Esophagus squamous epithelium (tissue), 5 donors: Measurements from ENCODE around the gene METTL16. TPM values are rescaled to one million over a fixed set of nuclear protein-coding genes. Genes with fewer than 3 reads are reported as not detected.
A peak's percentile ranks its signal among the peaks of the same experiment; 100 is the strongest.

Experiments
- DNase-seq: peaks from one replicate; lab custom pipeline; 2025; lab: John Stamatoyannopoulos, UW
- H3K27ac ChIP-seq, 4 donors: fragments of 200-600 bp; sonication (generic); one replicate each; pipeline ENCODE4 v1.5.1; 2016 to 2019; ENCODE audit warnings: mild to moderate bottlenecking in 1 of 4
- H3K27me3 ChIP-seq, 4 donors: fragments of 200-600 bp; sonication (generic); 1 replicate in 3 of 4; 2 replicates in 1 of 4; pipeline versions ENCODE4 v1.5.1 to v1.6.0; 2017 to 2021; ENCODE audit warnings: antibody characterized with exemption in 1 of 4
- H3K36me3 ChIP-seq, 3 donors: fragments of 200-600 bp; sonication (generic); one replicate each; pipeline ENCODE4 v1.5.1; 2016 to 2019
- H3K4me1 ChIP-seq, 3 donors: fragments of 200-600 bp; sonication (generic); one replicate each; pipeline ENCODE4 v1.5.1; 2017 to 2019
- H3K4me3 ChIP-seq, 4 donors: fragments of 200-600 bp; sonication (generic); 1 replicate in 3 of 4; 2 replicates in 1 of 4; pipeline ENCODE4 v1.5.1; 2016 to 2019; ENCODE audit warnings: mild to moderate bottlenecking in 2 of 4, moderate library complexity in 1 of 4
- H3K9me3 ChIP-seq, 3 donors: fragments of 200-600 bp; sonication (generic); one replicate each; pipeline ENCODE4 v1.5.1; 2016 to 2019
- POLR2A ChIP-seq, 4 donors: fragments of 450-650 bp; IDR thresholded peaks; one replicate each; pipeline ENCODE4 v1.6.1; 2017; ENCODE audit warnings: antibody characterized with exemption in 4 of 4, mild to moderate bottlenecking in 4 of 4, moderate library complexity in 3 of 4
- WGBS, 2 donors: methylation state at CpG; one replicate each; pipeline ENCODE4 v1.1.5; 2018; 5-methylcytosine and 5-hydroxymethylcytosine counted together
- intact Hi-C: fragments of 100-400 bp; cut with DNase I; formaldehyde crosslinking; loops from one replicate; pipeline ENCODE4 v1.15.0; 2022
- total RNA-seq, 4 donors: library from RNA; depleted of rRNA; stranded (reverse); fragments of >200 nt; gene quantifications; one replicate each; pipeline ENCODE4 v1.1.0, GENCODE V29; 2016
- TF ChIP-seq, protein P1 (sequence below), 6 experiments: fragments of 450-650 bp in 4 of 6; fragments of 200-600 bp in 2 of 6; sonication (generic) in 2 of 6; IDR thresholded peaks; one replicate each; pipeline ENCODE4 v1.5.1; 2016 to 2019; ENCODE audit warnings: antibody characterized with exemption in 6 of 6, mild to moderate bottlenecking in 4 of 6, moderate library complexity in 4 of 6
- donor health status: DM: yes; HTN: yes; CAD: no.

The METTL16 gene
- total RNA-seq, 4 donors from 2014 or later, result 12.5 to 31.5 (median 25.3) TPM

DNA sequence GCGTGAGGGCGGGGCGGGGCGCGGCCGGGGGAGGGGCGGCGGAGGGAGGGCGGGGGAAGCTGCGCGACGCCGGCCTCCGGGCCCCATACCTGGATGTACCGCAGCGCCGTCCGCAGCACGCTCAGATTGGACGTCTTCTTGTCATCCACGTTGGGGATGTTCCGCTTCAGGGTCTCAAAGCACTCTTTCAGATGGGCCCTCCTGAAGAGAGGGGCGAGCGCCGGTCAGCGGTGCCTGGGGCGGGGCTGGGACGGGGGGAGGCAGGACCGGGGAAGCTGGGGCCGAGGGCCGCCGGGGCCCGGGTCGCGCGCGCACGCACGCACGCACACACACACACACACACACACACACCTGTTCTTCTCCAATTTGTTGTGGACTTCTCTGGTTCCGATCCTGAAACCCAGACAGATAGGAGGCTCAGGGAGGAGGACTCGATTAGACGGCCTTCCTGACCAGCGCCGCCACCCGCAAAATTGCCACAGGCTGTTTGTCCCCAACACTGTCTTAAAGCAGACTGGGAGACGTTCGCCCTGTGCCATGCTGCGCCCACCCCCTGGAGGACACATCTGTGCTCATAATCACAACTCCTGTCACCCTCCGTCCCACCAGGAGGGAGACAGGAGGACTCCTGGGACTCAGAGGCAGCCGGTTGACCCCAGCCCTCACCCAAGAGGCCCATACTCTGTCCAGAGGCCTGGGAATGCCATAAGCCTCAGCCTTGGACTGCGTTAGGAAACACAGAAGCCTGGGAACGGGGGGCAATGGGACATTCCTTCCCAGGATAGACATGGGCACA lies 117.5 kb downstream of the METTL16 start:
- H3K4me1 ChIP-seq, result peaks cover 67 to 87% (median 76%) of the 10 kb centered on the region in 3 donors
- WGBS, 2 donors, result 43 to 47% methylated on average over 7 to 12 of the region's 53 CpGs

DNA sequence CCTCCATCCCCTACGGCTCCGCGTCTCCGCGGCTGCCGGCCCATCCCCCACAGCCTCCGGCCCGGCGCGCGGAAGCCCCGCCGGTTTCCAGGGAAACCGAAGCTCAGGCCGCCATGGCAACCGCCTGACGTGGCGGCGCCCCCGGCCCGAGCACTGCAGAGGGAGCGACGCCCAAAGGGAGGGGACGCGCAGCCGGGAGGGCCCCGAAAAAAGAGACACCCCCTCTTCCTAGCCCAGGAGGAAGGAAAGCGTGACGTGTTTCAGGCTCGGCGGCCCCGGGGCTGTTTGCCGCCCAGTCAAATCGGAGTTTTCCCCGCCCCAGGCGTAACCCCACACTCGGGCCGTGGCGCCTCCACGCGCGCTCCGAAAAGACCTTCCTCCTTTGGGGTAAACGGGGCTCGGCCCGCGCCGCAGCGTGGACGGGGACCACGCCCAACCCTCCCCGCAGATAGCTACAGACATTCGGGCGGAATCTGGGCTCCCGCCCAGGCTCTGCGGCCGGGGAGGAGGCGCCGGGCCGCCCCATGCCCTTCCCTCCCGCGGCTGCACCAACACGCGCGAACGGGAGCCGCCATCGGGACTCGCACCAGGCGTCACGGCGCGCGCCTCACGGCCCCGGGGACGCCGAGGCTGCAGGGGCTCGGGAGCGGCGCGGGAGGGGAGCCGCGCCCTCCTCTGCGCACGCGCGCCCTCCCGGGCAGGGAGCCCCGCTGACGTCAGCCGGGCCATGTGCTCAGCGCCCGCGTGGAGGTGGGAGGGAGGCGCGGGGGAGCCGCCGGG lies 118.3 kb downstream of the METTL16 start:
- Histone ChIP-seq H3K9me3 (no peaks in the 10 kb centered on the region), H3K4me3 (peak overlapping the region; percentile 63 to 86 (median 67))
- WGBS, 2 donors, result 0% methylated on average over 4 of the region's 99 CpGs; no CpG with 5 or more reads in 1 of the 2 donors

More for the DNA sequence above, 117.5 kb downstream of the METTL16 start:
- no peak for DNase-seq
- no peaks in the 10 kb centered on the region for H3K27me3 ChIP-seq
- peak overlapping the region; percentile 63 to 86 (median 67) for H3K4me3 ChIP-seq
- H3K9me3 ChIP-seq, result no peaks in the 10 kb centered on the region
- intact Hi-C loops, result no loop called here
- TF ChIP-seq, protein P1, sequence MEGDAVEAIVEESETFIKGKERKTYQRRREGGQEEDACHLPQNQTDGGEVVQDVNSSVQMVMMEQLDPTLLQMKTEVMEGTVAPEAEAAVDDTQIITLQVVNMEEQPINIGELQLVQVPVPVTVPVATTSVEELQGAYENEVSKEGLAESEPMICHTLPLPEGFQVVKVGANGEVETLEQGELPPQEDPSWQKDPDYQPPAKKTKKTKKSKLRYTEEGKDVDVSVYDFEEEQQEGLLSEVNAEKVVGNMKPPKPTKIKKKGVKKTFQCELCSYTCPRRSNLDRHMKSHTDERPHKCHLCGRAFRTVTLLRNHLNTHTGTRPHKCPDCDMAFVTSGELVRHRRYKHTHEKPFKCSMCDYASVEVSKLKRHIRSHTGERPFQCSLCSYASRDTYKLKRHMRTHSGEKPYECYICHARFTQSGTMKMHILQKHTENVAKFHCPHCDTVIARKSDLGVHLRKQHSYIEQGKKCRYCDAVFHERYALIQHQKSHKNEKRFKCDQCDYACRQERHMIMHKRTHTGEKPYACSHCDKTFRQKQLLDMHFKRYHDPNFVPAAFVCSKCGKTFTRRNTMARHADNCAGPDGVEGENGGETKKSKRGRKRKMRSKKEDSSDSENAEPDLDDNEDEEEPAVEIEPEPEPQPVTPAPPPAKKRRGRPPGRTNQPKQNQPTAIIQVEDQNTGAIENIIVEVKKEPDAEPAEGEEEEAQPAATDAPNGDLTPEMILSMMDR (IDR thresholded peaks at IDR 0.05), result no peak
- TF ChIP-seq POLR2A (IDR thresholded peaks at IDR 0.05), result no peak
- H3K27ac ChIP-seq, result peak overlapping the region; percentile 100
- peaks cover 0 to 20% (median 4%) of the 10 kb centered on the region in 3 donors for H3K36me3 ChIP-seq

DNA sequence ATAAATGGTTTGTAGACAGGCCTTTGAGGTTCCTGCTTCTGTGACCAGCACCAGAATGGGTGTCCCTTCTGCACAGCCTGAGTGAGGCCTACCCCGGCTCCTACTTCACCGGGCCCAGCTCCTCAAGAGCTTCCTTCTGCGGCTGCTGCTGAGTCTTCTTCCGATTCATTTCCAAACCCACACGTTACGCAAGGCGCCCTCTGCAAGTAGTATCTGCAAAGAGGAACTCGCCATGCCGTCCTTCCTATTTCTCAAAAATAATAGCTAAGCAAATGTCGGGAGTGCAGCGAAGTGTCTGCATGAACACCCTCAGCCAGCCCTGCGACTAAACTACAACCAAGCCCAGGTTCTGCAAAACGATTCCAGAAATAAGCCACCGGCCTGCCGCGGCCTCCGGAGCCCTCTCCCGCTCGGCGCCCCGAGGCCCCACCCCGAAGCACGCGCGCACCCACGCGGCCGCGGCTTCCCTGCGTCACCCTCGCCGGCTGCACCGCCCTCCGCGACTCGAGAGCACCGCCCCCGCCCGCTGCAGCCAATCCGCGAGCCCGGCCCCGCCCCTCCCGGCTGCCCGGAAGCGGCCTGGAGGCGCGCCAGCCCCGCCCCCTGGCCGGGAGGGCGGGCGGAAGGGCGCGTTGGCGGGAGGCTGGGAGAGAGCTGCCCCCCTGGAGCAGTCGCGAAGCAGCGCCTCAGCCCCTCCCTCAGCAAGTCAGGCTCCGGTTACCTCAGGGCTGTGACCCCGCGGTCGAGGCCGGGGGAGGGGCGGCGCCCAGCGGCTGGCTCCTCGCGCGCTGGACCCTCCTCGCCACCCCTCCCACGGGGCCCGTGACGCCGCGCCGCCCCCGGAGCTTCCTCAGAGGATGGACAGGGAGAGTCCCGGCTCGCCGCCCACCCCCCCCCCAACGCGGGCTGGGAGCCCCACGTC lies 119.2 kb downstream of the METTL16 start:
- intact Hi-C loops, result no loop called here
- 2% methylated on average over 8 to 9 of the region's 83 CpGs for WGBS, 2 donors
- peaks cover 5 to 36% (median 8%) of the 10 kb centered on the region in 3 donors for H3K36me3 ChIP-seq

More for the DNA sequence above, 118.3 kb downstream of the METTL16 start:
- Histone ChIP-seq H3K27ac (peak overlapping the region; percentile 100), H3K36me3 (peaks cover 0 to 28% (median 4%) of the 10 kb centered on the region in 3 donors), H3K4me1 (peaks cover 64 to 87% (median 68%) of the 10 kb centered on the region in 3 donors), H3K27me3 (no peaks in the 10 kb centered on the region)
- DNase-seq, result no peak
- peak in 3 of 4 donors; percentile 43 to 90 (median 71) for TF ChIP-seq POLR2A (IDR thresholded peaks at IDR 0.05)
- TF ChIP-seq, protein P1 (IDR thresholded peaks at IDR 0.05), result no peak
- intact Hi-C loops, result no loop called here

DNA sequence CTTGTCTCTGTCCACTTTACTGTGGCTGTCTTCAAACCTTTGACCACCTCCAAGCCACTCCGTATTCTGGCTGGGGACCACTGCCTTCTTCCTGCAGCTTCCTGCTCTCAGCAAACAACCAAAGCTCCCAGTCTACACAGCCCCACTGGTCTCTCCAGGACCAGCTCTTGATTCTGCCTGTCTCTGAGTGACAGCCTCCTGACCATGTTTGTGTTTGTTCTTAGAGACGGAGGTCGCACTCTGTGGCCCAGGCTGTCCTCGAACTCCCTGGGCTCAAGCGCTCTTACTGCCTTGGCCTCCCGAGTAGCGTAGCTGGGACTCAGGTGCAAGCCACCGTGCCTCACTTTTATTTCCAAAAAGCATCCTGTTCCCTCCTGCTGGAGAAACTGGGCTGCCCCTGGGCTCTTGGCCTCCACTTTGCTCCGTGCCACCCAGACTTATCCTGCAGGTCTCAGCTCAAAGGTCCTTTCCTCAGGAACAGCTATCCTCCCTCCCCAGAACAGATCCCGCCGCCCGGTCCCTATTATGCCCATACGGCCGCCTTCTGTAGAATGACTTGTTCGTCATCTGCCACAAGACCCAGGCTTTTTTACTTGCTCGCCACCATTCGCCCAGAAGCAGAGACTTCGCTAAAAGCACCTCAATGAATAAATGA lies 120.0 kb downstream of the METTL16 start:
- Histone ChIP-seq H3K27ac (peak overlapping the region; percentile 92 to 100 (median 100)), H3K36me3 (peaks cover 13 to 44% (median 16%) of the 10 kb centered on the region in 3 donors), H3K27me3 (no peaks in the 10 kb centered on the region), H3K4me1 (peaks cover 50 to 81% (median 56%) of the 10 kb centered on the region in 3 donors), H3K4me3 (peak overlapping the region in 3 of 4 donors; percentile 64 to 86 (median 70)), H3K9me3 (no peaks in the 10 kb centered on the region)
- no peak for TF ChIP-seq POLR2A (IDR thresholded peaks at IDR 0.05)
- TF ChIP-seq, protein P1 (IDR thresholded peaks at IDR 0.05), result no peak
- intact Hi-C loops, result no loop called here
- DNase-seq, result no peak
- 46 to 79% methylated on average over 13 to 18 of the region's 18 CpGs for WGBS, 2 donors

More for the DNA sequence above, 119.2 kb downstream of the METTL16 start:
- Histone ChIP-seq H3K4me3 (peak overlapping the region; percentile 63 to 86 (median 67)), H3K9me3 (no peaks in the 10 kb centered on the region), H3K4me1 (peaks cover 55 to 81% (median 59%) of the 10 kb centered on the region in 3 donors), H3K27ac (peak overlapping the region; percentile 100), H3K27me3 (no peaks in the 10 kb centered on the region)
- peak; percentile 74 for DNase-seq
- peak in 3 of 4 donors; percentile 59 to 95 (median 80) for TF ChIP-seq POLR2A (IDR thresholded peaks at IDR 0.05)
- TF ChIP-seq, protein P1 (IDR thresholded peaks at IDR 0.05), result no peak
